Measurements from ENCODE around the gene SLC39A13.

The SLC39A13 gene

GRCh38 chr11:47407746-47408590, at the start of gene SLC39A13:
SLC39A13 (plus strand) TSS chr11:47408590; CDS start chr11:47410095, 1,505 bp downstream.
- peak; percentile 94 for DNase-seq (ENCODE audit: low spot score)

GRCh38 chr11:47358731-47359051, 49.7 kb upstream of the SLC39A13 start:
- no peak for DNase-seq (ENCODE audit: low spot score)

GRCh38 chr11:47359162-47359561, 49.2 kb upstream of the SLC39A13 start:
- no peak for DNase-seq (ENCODE audit: low spot score)

DNA sequence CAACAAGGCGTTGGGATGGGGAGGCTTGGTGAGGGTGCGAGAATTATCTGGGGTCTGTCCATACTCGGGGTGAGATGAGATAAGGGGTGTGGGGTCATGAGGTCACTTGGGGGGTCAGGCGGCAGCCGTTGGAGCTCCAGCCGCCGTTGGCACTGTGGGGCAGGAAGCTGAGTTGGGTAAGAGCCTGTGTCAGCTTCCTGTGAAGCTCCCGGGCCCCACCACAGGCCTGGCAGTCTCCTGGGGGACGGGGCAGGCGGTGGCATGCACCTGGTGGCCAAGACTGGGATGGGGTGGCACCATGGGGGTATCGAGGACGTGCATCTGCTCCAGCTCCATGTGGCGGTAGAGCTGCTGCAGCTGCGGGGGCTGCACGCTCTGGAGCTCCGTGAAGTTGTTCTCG, 48.8 kb upstream of the SLC39A13 start:
- DNase-seq (ENCODE audit: low spot score), result no peak

- DNase-seq (ENCODE audit: low spot score), result no peak
Measured at GRCh38 chr11:47360341-47360740, 48.0 kb upstream of the SLC39A13 start.

DNA sequence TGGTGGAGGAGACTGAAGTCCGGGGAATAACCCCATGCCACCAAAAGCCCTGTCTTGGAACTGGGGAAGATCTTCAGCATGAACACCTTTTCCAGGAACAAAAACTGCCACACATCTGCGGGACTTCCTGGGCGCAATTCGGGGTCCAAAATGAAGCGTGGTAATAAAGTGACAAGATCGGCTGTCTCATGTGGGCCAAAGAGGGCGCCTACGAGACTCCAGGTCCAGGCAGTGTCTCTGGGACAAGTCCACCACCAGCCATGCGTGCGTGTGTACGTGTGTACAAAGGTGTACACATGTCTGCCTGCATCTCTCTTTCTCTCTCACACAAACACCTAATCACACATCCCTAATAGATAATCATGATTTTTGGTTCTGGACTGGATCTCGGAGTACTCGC, 47.0 kb upstream of the SLC39A13 start:
- no peak for DNase-seq (ENCODE audit: low spot score)

DNA sequence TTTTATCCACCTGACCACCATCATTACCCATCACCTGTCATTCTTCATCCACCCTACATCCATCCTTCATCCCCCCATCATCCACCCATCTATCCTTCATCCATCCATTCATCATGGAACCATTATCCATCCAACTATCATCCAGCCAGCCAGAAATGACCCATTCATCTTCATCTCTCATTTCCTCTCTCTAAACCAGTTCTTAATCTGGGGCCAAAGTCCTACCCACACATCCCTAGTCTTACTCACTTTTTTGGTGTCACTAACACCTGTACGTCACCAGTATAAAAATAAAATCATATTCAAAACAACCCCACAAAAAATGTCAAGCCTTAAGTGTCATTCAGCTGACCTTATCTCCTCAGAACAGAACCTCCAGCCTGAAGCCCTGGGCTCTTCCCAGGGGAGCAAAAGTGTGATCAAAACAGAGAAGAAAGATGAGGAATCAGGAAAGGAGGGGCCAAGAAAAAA, 42.3 kb upstream of the SLC39A13 start:
- no peak for DNase-seq (ENCODE audit: low spot score)

DNA sequence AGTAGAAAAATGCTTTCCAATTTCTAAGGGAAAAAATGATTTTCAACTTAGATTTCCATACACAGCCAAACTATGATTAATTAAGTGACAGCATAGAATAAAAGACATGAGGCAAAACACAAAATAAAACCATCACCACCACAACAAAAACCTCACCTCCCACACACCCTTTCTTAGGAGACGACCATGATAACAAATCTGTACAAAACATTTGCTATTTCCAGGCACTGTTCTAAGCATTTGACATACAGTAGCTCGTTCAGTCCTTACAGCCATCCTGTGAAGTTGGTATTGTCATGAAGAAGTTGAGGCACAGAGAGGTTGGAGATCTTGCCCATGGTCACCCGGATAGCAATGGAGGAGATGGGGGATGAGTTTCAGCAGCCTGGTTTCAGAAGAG, 38.7 kb upstream of the SLC39A13 start:
- DNase-seq (ENCODE audit: low spot score), result no peak

GRCh38 chr11:47372422-47372821, 36.0 kb upstream of the SLC39A13 start:
- no peak for DNase-seq (ENCODE audit: low spot score)

GRCh38 chr11:47373876-47374719, 34.3 kb upstream of the SLC39A13 start:
- peak; percentile 75 for DNase-seq (ENCODE audit: low spot score)

GRCh38 chr11:47374720-47375019, 33.7 kb upstream of the SLC39A13 start:
- DNase-seq (ENCODE audit: low spot score), result no peak

- no peak for DNase-seq (ENCODE audit: low spot score)
Measured at GRCh38 chr11:47375020-47375419, 33.4 kb upstream of the SLC39A13 start.

GRCh38 chr11:47375546-47376085, 32.8 kb upstream of the SLC39A13 start:
- DNase-seq (ENCODE audit: low spot score), result no peak

- no peak for DNase-seq (ENCODE audit: low spot score)
Measured at GRCh38 chr11:47376107-47376524, 32.3 kb upstream of the SLC39A13 start.

DNA sequence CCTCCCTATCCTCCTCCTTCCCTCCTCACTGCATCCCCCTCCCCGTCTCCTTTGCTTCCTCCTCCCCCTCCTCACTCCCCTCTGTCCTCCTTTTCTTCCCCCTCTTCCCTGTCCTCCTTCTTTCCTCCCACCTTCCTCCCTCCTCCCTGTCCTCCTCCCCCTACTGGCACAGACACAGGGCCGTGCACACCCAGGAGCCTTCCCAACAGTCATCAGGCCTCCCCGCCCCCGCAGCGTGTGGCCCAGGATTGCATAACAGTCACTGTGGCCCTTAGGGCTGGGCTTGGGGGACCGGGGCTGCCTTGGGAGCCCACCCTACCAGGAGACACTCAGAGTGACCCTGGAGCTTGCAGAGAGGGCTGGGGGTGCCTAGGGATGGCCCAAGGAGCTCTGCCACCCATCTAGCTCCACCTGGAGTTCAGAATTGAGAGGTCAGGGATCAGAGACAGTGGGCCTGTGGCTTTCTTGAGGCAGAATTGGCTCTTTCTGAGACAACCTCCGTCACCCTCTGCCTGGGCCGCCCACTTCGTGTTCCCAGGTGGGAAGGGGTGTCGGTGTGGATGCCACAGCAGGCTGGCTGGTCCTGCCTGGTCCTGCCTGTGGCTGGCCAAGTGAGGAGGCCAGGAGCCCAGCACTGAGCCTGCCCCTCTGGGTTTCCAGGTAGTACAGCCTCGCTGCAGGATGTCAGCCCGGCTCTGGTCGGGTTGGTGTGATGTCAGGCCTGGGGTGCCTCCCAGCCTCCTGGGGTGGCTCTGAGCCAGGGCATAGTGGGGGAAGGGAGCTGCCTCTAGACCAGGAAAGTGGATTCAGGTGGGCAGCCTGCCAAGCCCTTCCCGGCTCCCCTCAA, 31.6 kb upstream of the SLC39A13 start:
- no peak for DNase-seq (ENCODE audit: low spot score)

GRCh38 chr11:47377571-47378009, 30.8 kb upstream of the SLC39A13 start:
- no peak for DNase-seq (ENCODE audit: low spot score)

DNA sequence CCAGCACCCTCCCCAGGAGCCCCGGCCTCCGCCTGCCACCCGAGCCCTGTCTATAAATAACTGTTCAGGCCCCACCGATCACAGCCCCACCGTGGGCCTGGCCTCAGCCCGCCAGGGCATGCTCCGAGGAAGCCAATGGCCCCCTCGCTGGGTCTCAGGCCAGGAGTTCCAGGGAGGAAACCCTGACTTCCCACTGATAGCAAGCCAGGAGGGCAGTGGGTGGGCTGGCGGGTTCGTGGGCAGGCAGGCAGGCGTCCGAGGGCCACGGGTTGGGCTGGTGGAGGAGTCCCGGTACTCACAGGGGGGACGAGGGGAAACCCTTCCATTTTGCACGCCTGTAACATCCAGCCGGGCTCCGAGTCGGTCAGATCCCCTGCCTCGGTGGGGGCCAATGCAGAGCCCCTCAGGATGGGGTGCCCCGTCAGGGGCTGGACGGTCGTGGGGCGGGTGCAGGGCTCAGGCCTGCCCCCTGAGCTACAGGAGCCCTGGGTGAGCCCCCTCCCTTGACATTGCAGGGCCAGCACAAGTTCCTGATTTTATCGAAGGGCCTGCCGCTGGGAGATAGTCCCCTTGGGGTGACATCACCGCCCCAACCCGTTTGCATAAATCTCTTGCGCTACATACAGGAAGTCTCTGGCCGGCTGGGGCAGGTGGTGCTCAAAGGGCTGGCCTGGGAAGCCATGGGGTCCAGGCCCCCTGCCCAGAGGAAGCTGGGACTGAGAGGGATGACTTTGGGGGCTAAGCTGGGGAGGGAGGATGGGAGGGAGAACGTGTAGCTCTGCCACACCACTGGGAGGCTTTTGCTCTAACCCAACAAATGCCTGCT, 30.2 kb upstream of the SLC39A13 start, which contains the start of gene SPI1:
Gene SPI1, minus strand, starts transcription at position 538 of the 826 bp plus-strand sequence. Its CDS starts 194 bp downstream, at position 344.
- no peak for DNase-seq (ENCODE audit: low spot score)

DNA sequence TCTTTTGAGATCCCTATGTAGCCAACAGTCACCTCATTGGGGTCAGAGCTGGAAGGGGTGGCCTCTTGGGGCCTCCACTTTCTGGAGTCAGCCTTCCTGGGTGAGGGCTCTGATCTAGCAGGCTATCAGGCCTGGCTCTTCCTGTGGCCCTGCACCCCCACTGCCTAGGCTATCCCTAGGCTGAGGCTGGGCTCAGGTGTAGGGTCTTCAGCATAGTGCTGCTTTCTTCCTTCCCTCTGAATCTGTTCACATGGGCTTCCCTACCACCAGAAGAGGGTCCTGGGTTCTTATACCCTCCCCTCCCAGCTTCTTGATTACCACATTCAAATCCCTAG, 29.6 kb upstream of the SLC39A13 start:
- DNase-seq (ENCODE audit: low spot score), result no peak

DNA sequence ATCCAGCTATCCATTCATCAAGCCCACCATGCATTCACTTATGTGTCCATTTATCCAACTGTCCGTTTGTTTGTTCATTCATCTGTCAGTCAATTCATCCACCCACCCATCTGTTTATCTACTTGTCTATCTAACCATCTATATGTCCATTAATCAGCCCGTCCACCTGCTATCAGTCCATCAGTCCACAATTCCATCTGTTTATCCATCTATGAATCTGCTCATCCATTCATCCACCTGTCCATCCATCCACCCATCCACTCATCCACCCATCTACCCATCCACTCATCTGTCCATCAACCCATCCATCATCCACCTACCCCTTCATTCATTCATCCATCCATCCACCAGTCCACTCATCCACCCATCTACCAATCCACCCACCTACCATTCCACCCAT, 29.1 kb upstream of the SLC39A13 start:
- DNase-seq (ENCODE audit: low spot score), result no peak

DNA sequence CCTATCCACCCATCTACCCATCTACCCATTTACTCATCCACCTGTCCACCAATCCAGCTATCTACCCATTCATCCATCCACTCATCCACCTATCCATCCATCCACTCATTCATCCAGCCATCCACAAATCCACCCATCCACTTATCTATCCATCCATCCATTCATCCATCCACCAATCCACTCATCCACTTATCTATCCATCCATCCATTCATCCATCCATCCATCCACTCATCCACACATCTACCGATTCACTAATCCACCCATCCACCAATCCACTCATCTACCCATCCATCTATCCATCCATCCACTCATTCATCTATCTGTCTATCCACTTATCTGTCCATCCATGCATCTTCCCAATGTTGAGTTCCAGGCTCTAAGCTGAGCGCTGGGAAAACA, 28.3 kb upstream of the SLC39A13 start:
- no peak for DNase-seq (ENCODE audit: low spot score)

GRCh38 chr11:47383071-47383470, 25.3 kb upstream of the SLC39A13 start:
- DNase-seq (ENCODE audit: low spot score), result no peak
